Astrocyte of the cerebellum (primary cell): ENCODE results near the gene KLF4.

Source experiments
- DNase-seq: peaks from one replicate; pipeline ENCODE4 v3.0.0-alpha.2; 2011; ENCODE audit warnings: low read depth
- H3K4me3 ChIP-seq: 2 replicates; pipeline ENCODE4 v1.5.1; 2011; ENCODE audit warnings: mild to moderate bottlenecking, low read depth, low read length, moderate library complexity
- in situ Hi-C: cut with HindIII; loops from 2 replicates; pipeline ENCODE4 v1.10.0; 2017; ENCODE audit warnings: low sequenced_read_pairs
- TF ChIP-seq, protein P1 (sequence below): IDR thresholded peaks from 2 replicates; pipeline ENCODE4 v1.5.1; 2012; ENCODE audit warnings: low read length, low read depth, moderate library complexity, mild to moderate bottlenecking; ENCODE audit errors: missing control alignments

Gene KLF4

DNA sequence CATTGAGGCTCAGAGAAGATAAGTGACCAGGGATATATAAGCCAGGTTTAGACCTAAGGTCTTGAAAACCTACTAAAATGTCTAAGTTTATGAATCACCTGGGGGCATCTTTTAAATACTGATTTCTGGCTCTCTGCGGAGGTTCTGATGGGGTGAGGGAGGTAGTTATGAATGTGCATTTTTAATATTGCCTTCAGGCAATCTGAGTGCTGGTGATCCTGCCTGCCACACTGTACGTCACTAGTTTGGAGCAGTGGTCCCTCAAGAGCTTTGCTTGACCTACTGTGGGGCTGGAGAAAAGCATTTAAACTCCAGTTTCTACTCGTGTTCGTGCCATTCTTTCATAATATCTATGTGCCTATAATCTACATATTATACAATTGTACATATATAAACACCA is 36.1 kb downstream of the KLF4 start:
- H3K4me3 ChIP-seq = no peak overlapping the region
- DNase-seq = no peak
- in situ Hi-C loops = no loop called here
- TF ChIP-seq, protein P1, sequence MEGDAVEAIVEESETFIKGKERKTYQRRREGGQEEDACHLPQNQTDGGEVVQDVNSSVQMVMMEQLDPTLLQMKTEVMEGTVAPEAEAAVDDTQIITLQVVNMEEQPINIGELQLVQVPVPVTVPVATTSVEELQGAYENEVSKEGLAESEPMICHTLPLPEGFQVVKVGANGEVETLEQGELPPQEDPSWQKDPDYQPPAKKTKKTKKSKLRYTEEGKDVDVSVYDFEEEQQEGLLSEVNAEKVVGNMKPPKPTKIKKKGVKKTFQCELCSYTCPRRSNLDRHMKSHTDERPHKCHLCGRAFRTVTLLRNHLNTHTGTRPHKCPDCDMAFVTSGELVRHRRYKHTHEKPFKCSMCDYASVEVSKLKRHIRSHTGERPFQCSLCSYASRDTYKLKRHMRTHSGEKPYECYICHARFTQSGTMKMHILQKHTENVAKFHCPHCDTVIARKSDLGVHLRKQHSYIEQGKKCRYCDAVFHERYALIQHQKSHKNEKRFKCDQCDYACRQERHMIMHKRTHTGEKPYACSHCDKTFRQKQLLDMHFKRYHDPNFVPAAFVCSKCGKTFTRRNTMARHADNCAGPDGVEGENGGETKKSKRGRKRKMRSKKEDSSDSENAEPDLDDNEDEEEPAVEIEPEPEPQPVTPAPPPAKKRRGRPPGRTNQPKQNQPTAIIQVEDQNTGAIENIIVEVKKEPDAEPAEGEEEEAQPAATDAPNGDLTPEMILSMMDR = no peak

DNA sequence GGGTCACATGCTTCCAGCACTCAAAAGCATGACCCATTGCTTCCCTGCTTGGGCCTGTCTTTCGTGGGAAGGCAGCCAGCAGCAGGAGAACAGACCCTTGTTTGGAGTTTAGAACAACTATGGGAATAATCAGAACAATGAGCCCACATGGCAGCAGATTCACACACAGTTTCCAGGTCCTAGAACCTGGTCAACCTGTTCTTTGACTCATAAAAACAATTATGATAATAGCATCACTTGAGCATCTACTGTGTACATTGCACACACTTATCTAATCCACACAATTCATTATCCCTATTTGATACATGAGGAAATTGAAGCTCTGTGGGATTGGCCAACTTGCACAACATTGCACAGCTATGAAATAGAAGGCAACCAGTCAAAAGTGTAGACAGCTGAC is 41.7 kb downstream of the KLF4 start:
- in situ Hi-C loops = no loop called here
- TF ChIP-seq, protein P1 = no peak
- DNase-seq = no peak
- no peak overlapping the region for H3K4me3 ChIP-seq

DNA sequence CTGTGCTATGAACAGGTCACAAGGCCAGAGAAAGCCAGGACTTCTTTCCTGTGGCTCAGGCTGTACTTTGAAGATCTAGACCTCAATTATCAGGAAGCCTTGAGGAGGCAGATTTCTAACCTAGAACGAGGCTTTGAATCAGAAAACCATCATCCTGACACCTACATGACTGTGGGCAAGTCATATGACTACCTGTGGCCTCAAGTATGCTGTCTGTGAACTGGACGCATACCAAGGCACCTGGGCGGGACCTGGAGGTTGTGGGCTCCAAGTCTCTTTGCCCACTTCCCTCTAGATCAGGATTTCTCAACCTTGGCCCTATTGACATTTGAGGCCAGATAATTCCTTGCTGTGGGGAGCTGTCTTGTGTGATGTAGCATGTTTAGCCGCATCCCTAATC is 42.5 kb downstream of the KLF4 start:
- no peak overlapping the region for H3K4me3 ChIP-seq
- in situ Hi-C loops = no loop called here
- TF ChIP-seq, protein P1 = no peak
- DNase-seq = no peak

DNA sequence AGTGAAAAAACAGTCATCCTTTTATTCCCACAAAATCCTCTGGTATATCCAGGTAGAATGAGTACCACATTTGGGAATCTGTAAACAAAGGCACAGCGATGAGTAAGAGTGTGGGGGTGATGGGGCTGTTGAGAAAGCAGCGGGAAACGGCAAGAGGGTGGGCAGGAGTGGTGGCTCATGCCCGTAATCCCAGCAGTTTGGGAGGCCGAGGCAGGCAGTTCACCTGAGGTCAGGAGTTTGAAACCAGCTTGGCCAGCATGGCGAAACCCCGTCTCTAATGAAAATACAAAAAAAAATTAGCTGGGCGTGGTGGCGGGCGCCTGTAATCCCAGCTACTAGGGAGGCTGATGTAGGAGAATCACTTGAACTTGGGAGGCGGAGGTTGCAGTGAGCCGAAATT is 43.1 kb downstream of the KLF4 start:
- TF ChIP-seq, protein P1 = no peak
- in situ Hi-C loops = no loop called here
- H3K4me3 ChIP-seq = no peak overlapping the region
- no peak for DNase-seq

DNA sequence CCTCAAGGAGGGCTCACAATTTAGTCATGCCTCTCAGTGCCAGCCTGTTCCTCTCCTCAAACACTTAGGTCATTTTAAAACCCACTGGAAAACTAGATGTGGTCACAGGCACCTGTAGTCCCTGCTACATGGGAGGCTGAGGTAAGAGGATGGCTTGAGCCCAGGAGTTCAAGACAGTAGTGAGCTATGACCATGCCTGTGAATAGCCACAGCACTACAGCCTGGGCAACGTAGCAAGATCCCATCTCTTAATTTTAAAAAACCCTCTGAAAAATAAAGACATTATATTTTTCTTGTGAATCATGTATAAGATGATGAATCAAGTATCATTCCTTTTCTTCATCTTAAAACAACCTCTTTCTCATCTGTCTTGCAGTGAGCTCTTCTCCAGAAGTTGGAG is 45.8 kb downstream of the KLF4 start:
- H3K4me3 ChIP-seq = no peak overlapping the region
- TF ChIP-seq, protein P1 = no peak
- in situ Hi-C loops = no loop called here
- no peak for DNase-seq

DNA sequence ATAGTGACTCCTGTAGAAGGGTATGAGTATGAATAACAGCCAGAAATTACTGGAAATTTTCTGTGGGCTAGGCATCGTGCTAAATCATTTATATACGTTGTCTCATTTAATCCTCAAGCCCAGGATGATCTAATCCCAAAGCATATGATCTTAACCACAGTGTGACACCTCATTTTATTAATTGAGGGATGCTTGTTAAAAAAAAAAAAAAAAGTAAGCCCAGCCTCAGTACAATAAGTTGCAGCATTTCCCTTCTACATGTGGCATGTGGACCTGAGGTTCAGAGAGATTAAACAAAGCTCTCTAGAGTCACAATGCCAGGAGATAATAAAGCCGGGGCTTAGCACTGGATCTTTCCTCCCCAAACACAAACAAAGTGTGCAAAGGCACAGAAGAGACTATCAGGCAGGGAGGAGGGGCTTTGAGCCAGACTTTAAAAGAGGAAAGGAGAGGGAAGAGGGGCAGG is 49.5 kb downstream of the KLF4 start:
- in situ Hi-C loops = no loop called here
- no peak overlapping the region for H3K4me3 ChIP-seq
- TF ChIP-seq, protein P1 = no peak
- DNase-seq = no peak
